Peyer's patch (tissue), 4 donors: ENCODE data around the gene DSCAML1.

Source experiments
- CTCF ChIP-seq, 6 experiments: fragments of 450-650 bp in 4 of 6; fragments of 200-600 bp in 2 of 6; sonication (generic) in 1 of 6; IDR thresholded peaks; one replicate each; pipeline ENCODE4 v1.5.1; 2017 to 2019; ENCODE audit warnings: antibody characterized with exemption in 6 of 6, mild to moderate bottlenecking in 3 of 6, moderate library complexity in 1 of 6
- POLR2A ChIP-seq, 2 donors: fragments of 450-650 bp; IDR thresholded peaks; one replicate each; pipeline ENCODE4 v1.5.1; 2017; ENCODE audit warnings: antibody characterized with exemption in 2 of 2, mild to moderate bottlenecking in 2 of 2, moderate library complexity in 2 of 2

GRCh38 chr11:117457031-117457785, 339.8 kb downstream of the DSCAML1 start:
- TF ChIP-seq CTCF (IDR thresholded peaks at IDR 0.05) (no peak), POLR2A (IDR thresholded peaks at IDR 0.05) (no peak)
